GM21423 (cell line): ENCODE data around the gene RANBP3.
"Not testable (repeated sequence)": the region's sequence is repeated elsewhere in the genome, so short reads cannot be mapped to it uniquely, and the experiment has no call there.

ENCODE experiments used
- ATAC-seq: cut with Tn5 transposase; IDR thresholded peaks from one replicate; pipeline ENCODE4 v1.9.1; 2021; ENCODE audit warnings: mild to moderate bottlenecking, moderate library complexity; ENCODE audit not compliant: unreplicated experiment

RANBP3 gene

DNA sequence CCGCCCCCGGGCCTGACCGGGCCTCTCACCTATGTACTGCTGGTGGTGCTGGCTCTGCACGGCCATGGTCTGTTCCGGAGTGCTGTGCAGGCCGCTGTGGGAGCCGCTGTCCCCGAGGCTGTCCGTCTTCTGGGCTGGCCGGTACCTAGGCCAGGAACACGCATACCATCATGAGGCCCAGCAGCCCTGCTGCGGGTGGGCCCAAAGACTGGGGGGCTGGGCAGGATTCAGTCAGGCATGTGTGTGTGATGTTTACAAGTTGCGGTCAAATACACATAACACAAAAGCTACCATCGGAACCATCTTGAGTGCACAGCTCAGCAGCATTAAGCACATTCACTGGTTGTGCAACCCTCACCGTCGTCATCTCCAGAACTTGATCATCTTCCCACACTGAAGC, 32.2 kb upstream of the RANBP3 start:
- no peak for ATAC-seq

DNA sequence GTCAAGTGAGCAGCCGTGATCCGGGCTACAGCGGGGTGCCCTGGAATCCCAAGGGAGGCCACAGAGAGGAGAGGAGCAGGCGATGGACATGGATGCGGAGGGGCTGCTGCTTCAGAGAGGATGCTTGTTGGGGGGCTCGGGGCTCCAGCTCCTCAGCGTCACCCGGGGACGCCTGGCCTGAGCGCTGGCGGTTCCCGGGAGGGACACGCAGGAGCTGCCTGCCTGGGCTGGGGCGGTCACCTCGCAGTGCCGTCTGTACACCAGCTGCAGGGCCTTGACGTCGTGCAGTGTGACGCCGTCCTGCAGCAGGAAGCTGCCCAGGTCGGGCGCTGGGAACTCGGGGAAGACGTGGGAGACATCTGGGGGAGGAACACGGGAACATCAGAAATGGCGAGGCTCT, 29.9 kb upstream of the RANBP3 start:
- ATAC-seq: no peak

- ATAC-seq: no peak
These were observed 29.0 kb upstream of the RANBP3 start for GRCh38 chr19:6006896-6007295.

DNA sequence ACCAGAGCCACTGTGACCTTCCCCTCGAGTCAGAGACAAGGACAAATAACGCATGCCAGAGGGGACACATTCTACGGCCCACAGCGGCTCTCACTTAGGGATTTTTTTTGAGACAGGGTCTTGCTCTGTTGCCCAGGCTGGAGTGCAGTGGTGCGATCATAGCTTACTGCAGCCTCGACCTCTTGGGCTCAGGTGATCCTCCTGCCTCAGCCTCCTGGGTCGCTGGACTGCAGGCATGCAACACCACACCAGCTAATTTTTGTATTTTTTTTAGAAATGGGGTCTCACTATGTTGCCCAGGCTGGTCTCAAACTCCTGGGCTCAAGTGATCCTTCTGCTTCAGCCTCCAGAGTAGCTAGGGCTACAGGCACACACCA, 28.1 kb upstream of the RANBP3 start:
- not testable (repeated sequence) for ATAC-seq

- no peak for ATAC-seq
These were observed 27.6 kb upstream of the RANBP3 start for GRCh38 chr19:6005321-6006069.

DNA sequence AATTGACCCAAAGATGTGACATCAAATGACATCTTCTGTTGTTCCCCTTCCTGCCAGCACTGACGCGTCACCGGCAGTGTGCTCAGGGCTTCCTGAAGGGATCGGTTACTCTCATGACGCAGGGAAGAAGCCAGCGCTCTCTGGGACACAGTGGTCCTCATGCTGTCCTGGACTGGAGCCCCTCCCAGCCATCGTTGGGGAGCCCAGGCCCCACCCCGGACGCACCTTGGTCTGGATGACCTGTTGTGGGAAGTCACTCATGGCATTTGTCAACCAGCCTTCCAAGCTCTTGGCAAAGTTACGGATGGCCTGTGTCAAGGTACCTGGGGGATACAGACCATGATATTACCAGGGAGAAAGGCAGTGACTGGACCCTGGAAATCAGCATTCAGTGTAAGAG, 26.0 kb upstream of the RANBP3 start:
- ATAC-seq: no peak

- ATAC-seq: no peak
These were observed 24.7 kb upstream of the RANBP3 start for GRCh38 chr19:6002591-6002990.

DNA sequence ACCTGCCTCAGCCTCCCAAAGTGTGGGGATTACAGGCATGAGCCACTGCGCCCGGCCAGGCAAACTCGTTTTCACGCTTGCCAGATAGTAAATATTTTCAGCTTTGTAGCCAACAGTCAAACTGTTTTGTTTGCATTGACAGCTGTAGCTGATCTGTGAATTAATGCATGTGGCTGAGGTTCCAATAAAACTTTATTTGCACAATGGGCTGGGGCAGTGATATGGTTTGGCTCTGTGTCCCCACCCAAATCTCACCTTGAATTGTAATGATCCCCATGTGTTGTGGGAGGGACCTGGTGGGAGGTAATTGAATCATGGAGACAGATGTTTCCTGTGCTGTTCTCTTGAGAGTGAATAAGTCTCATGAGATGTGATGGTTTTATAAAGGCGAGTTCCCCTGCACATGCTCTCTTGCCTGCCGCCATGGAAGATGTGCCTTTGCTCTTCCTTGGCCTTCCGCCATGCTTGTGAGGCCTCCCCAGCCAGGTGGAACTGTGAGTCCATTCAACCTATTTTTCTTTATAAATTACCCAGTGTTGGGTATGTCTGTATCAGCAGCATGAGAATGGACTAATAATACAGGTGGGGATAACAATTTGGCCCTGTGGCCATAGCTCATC, 22.4 kb upstream of the RANBP3 start:
- ATAC-seq: no peak

- ATAC-seq: no peak
These were observed 21.8 kb upstream of the RANBP3 start for GRCh38 chr19:5999693-6000092.

GRCh38 chr19:5997371-5997770, 19.4 kb upstream of the RANBP3 start:
- no peak for ATAC-seq

DNA sequence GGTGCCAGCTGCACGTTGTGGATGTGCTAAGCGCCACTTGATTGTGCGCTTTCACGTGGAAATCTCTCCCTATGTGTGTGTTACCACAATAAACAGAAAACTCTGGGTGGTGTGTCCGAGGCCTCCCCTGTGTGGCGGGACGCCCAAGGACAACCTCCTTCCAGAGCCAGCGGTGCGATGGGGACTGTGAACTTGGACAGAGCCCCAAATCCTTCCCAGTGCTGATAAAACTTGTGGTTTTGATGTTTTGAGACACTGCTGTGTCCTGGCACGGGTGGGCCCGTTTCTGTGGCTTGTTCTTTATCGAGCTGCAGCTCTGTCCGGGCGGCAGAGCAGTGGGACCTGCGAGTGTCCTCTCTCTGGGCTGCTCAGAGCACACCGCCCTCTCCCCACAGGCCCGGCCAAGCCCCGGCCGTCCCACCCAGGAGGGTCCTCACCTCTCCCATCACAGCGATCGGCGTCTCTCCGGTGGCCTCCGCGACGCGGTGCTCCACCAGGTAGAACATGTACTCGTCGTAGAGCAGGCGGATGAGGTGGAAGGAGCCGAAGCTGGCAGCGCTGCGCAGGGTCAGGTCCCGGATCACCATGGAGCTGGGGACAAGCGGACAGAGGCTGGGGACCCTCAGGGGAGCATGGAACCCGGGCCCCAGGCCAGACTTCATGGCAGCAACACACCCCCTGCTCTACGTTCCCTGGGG, 18.8 kb upstream of the RANBP3 start:
- ATAC-seq: no peak

- ATAC-seq: no peak
These were observed 18.2 kb upstream of the RANBP3 start for GRCh38 chr19:5996102-5996501.

DNA sequence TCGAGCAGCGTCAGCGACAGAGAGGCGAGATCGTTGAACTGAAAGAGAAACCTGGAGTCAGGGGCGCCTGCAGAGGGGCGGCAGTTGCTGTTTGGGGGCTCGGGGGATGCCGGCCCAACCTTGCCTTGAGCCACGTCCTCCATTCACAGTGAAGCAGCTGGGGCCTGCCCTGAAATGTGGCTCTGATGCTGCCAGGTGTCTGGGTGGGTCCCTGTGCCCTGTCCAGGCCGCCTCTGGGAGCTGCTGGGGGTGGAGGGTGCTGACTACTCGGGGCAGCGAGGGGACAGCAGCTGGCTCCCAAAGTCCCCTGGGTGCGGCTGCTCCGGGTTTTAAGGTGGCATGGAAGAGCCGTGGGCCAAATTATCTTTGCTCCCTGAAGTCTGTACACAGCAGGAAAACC, 17.7 kb upstream of the RANBP3 start:
- ATAC-seq: no peak

- no peak for ATAC-seq
These were observed 16.6 kb upstream of the RANBP3 start for GRCh38 chr19:5994405-5995165.

- ATAC-seq: no peak
These were observed 15.9 kb upstream of the RANBP3 start for GRCh38 chr19:5993648-5994358.

DNA sequence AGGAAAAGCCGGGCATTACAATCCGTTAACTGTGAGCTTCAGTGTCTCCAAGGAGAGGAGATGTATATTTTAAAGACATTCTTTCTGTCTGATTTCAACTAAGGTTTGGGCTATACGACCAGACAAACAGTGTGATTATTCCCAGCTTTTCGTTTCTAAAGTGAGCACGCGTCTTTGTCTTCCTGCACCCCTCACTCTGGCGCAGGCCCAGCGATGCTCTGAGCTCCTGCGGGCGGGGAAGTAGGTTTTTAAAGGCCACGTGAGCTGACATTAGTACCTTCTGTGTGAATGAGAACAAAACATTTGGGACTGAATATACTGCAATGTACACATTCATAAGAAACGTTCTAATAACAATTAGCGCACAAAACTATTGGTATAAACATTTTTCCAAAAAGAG, 15.3 kb upstream of the RANBP3 start:
- no peak for ATAC-seq

DNA sequence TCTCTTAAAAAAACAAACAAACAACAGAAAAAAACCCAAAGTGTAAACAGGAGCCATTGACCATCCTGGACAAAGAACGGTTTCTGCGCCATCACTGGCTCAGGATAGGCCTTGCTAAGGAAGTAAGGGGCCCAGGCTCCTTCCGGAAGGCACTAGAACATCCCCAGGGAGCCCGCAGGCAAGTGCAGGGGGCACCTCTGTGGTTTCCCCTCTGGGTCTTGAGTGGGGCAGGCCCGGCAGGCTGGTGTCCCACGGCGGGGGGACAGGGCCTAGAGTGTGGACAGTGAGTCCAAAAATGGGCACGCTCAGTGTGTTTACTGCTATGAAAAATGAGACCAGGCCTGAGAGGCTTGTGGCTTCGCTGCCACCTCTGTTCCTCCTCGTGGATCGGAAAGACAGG, 14.8 kb upstream of the RANBP3 start:
- no peak for ATAC-seq

- ATAC-seq: no peak
These were observed 13.4 kb upstream of the RANBP3 start for GRCh38 chr19:5991244-5991838.

- ATAC-seq: no peak
These were observed 12.4 kb upstream of the RANBP3 start for GRCh38 chr19:5990289-5990797.

- ATAC-seq: no peak
These were observed 11.6 kb upstream of the RANBP3 start for GRCh38 chr19:5989388-5990074.
